Stimulated activated naive CD8-positive, alpha-beta T cell treated with anti-CD3 and anti-CD28 coated beads, Interleukin-15, Interleukin-2, amounts not matched to agents 100 ng/mL and 50 ng/mL, for 24 hours (primary cell): ENCODE data around the gene ACSS1.
"Not testable (repeated sequence)": the region's sequence is repeated elsewhere in the genome, so short reads cannot be mapped to it uniquely, and the experiment has no call there.

Source experiments
- H3K27ac Mint-ChIP-seq: one replicate; pipeline ENCODE4 v1.8.0; 2021; ENCODE audit warnings: mild to moderate bottlenecking, mixed read lengths
- H3K27me3 Mint-ChIP-seq: one replicate; pipeline ENCODE4 v1.8.0; 2021; ENCODE audit warnings: mixed read lengths
- H3K36me3 Mint-ChIP-seq: one replicate; pipeline ENCODE4 v1.8.0; 2021; ENCODE audit warnings: low read depth, mixed read lengths
- H3K4me1 Mint-ChIP-seq: one replicate; pipeline ENCODE4 v1.8.0; 2021; ENCODE audit warnings: low read depth, mixed read lengths
- H3K4me3 Mint-ChIP-seq: one replicate; pipeline ENCODE4 v1.8.0; 2021; ENCODE audit warnings: mild to moderate bottlenecking, mixed read lengths
- H3K9me3 Mint-ChIP-seq: one replicate; pipeline ENCODE4 v1.8.0; 2021; ENCODE audit warnings: mixed read lengths

The ACSS1 gene

GRCh38 chr20:25011831-25012241, 46.1 kb downstream of the ACSS1 start:
- Mint-ChIP-seq H3K27me3 (no peaks in the 10 kb centered on the region), H3K4me1 (no peaks in the 10 kb centered on the region), H3K9me3 (no peaks in the 10 kb centered on the region), H3K4me3 (no peak overlapping the region), H3K36me3 (peaks cover 25% of the 10 kb centered on the region), H3K27ac (no peak overlapping the region)

GRCh38 chr20:25011261-25011660, 46.7 kb downstream of the ACSS1 start:
- Mint-ChIP-seq H3K27me3 (no peaks in the 10 kb centered on the region), H3K4me1 (no peaks in the 10 kb centered on the region), H3K4me3 (no peak overlapping the region), H3K27ac (no peak overlapping the region), H3K36me3 (peaks cover 28% of the 10 kb centered on the region), H3K9me3 (no peaks in the 10 kb centered on the region)

- Mint-ChIP-seq H3K9me3 (no peaks in the 10 kb centered on the region), H3K4me3 (no peak overlapping the region), H3K27ac (no peak overlapping the region), H3K27me3 (no peaks in the 10 kb centered on the region), H3K4me1 (no peaks in the 10 kb centered on the region), H3K36me3 (peaks cover 28% of the 10 kb centered on the region)
These were observed 48.5 kb downstream of the ACSS1 start for GRCh38 chr20:25009218-25010145.

GRCh38 chr20:25008388-25009217, 49.3 kb downstream of the ACSS1 start:
- H3K9me3 Mint-ChIP-seq, result no peaks in the 10 kb centered on the region
- H3K4me3 Mint-ChIP-seq, result no peak overlapping the region
- no peak overlapping the region for H3K27ac Mint-ChIP-seq
- H3K4me1 Mint-ChIP-seq, result no peaks in the 10 kb centered on the region
- H3K36me3 Mint-ChIP-seq, result peaks cover 23% of the 10 kb centered on the region
- no peaks in the 10 kb centered on the region for H3K27me3 Mint-ChIP-seq

GRCh38 chr20:25007491-25008305, 50.2 kb downstream of the ACSS1 start:
- H3K36me3 Mint-ChIP-seq, result peaks cover 24% of the 10 kb centered on the region

GRCh38 chr20:25006431-25007167, 51.3 kb downstream of the ACSS1 start:
- H3K27me3 Mint-ChIP-seq, result no peaks in the 10 kb centered on the region
- peaks cover 25% of the 10 kb centered on the region for H3K36me3 Mint-ChIP-seq
- H3K4me1 Mint-ChIP-seq, result peaks cover 3% of the 10 kb centered on the region

More at GRCh38 chr20:25007491-25008305, 50.2 kb downstream of the ACSS1 start:
- no peak overlapping the region for H3K27ac Mint-ChIP-seq
- no peaks in the 10 kb centered on the region for H3K4me1 Mint-ChIP-seq
- no peak overlapping the region for H3K4me3 Mint-ChIP-seq
- H3K27me3 Mint-ChIP-seq, result no peaks in the 10 kb centered on the region
- no peaks in the 10 kb centered on the region for H3K9me3 Mint-ChIP-seq

GRCh38 chr20:25005661-25006060, 52.3 kb downstream of the ACSS1 start:
- H3K4me1 Mint-ChIP-seq, result peaks cover 3% of the 10 kb centered on the region
- no peaks in the 10 kb centered on the region for H3K27me3 Mint-ChIP-seq
- H3K9me3 Mint-ChIP-seq, result no peaks in the 10 kb centered on the region
- H3K27ac Mint-ChIP-seq, result no peak overlapping the region
- H3K36me3 Mint-ChIP-seq, result peaks cover 25% of the 10 kb centered on the region
- no peak overlapping the region for H3K4me3 Mint-ChIP-seq

More at GRCh38 chr20:25006431-25007167, 51.3 kb downstream of the ACSS1 start:
- Mint-ChIP-seq H3K27ac (no peak overlapping the region), H3K4me3 (no peak overlapping the region), H3K9me3 (no peaks in the 10 kb centered on the region)

GRCh38 chr20:25005220-25005619, 52.7 kb downstream of the ACSS1 start:
- H3K4me1 Mint-ChIP-seq, result peaks cover 6% of the 10 kb centered on the region
- no peaks in the 10 kb centered on the region for H3K27me3 Mint-ChIP-seq
- H3K9me3 Mint-ChIP-seq, result no peaks in the 10 kb centered on the region
- H3K27ac Mint-ChIP-seq, result no peak overlapping the region
- peaks cover 20% of the 10 kb centered on the region for H3K36me3 Mint-ChIP-seq
- H3K4me3 Mint-ChIP-seq, result no peak overlapping the region

- no peaks in the 10 kb centered on the region for H3K9me3 Mint-ChIP-seq
- H3K27ac Mint-ChIP-seq, result no peak overlapping the region
- no peak overlapping the region for H3K4me3 Mint-ChIP-seq
- H3K27me3 Mint-ChIP-seq, result no peaks in the 10 kb centered on the region
- peaks cover 10% of the 10 kb centered on the region for H3K4me1 Mint-ChIP-seq
- peaks cover 11% of the 10 kb centered on the region for H3K36me3 Mint-ChIP-seq
These were observed 54.9 kb downstream of the ACSS1 start for GRCh38 chr20:25003002-25003401.

GRCh38 chr20:25001323-25001722, 56.6 kb downstream of the ACSS1 start:
- not testable (repeated sequence) for H3K27ac Mint-ChIP-seq, H3K4me3 Mint-ChIP-seq, H3K9me3 Mint-ChIP-seq, H3K36me3 Mint-ChIP-seq, H3K27me3 Mint-ChIP-seq
- peaks cover 10% of the 10 kb centered on the region for H3K4me1 Mint-ChIP-seq

- Mint-ChIP-seq H3K9me3 (no peaks in the 10 kb centered on the region), H3K27ac (peak overlapping the region; percentile 33), H3K36me3 (peaks cover 6% of the 10 kb centered on the region), H3K27me3 (no peaks in the 10 kb centered on the region), H3K4me3 (no peak overlapping the region), H3K4me1 (peaks cover 10% of the 10 kb centered on the region)
These were observed 57.6 kb downstream of the ACSS1 start for GRCh38 chr20:25000268-25000801.

GRCh38 chr20:24999568-24999967, 58.4 kb downstream of the ACSS1 start:
- Mint-ChIP-seq H3K27ac (no peak overlapping the region), H3K9me3 (no peaks in the 10 kb centered on the region), H3K36me3 (peaks cover 6% of the 10 kb centered on the region), H3K27me3 (no peaks in the 10 kb centered on the region), H3K4me3 (no peak overlapping the region), H3K4me1 (peaks cover 18% of the 10 kb centered on the region)

GRCh38 chr20:24998631-24999445, 59.1 kb downstream of the ACSS1 start:
- no peak overlapping the region for H3K4me3 Mint-ChIP-seq
- H3K27me3 Mint-ChIP-seq, result no peaks in the 10 kb centered on the region
- peaks cover 6% of the 10 kb centered on the region for H3K36me3 Mint-ChIP-seq
- no peak overlapping the region for H3K27ac Mint-ChIP-seq
- peaks cover 25% of the 10 kb centered on the region for H3K4me1 Mint-ChIP-seq
- no peaks in the 10 kb centered on the region for H3K9me3 Mint-ChIP-seq
